ENCODE measurements around the gene GPR176. TPM values are rescaled to one million over a fixed set of nuclear protein-coding genes. Genes with fewer than 3 reads are reported as not detected.

The GPR176 gene
- total RNA-seq, 1 donor from 2014 or later = 32.1 TPM

GRCh38 chr15:39778021-39778420 lies 142.0 kb downstream of the GPR176 start:
- no peak for DNase-seq (ENCODE audit: low read depth)
- H3K4me3 ChIP-seq (ENCODE audit: low read depth, low read length) = no peak overlapping the region
- no peak for TF ChIP-seq CTCF (conservative IDR thresholded peaks at IDR 0.05; ENCODE audit: low read depth, low read length)

DNA sequence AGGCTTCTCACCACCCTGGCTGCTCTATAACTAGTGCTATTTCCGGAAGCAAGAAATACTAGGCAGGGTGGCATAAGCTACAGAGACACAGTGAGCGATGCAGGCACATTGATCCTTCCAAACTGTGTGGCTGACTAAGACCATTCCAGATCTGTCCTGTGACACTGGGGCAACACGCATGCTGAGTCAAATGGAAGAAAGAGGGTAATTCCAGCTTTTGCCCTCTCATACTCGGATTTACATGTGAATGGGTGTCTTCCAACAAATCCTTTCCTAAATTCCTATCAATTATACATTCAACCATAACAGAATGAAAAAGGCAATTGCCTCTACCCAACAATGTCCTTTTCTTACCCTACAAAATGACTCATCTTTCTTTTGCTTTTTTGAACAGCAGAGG lies 142.6 kb downstream of the GPR176 start:
- no peak for DNase-seq (ENCODE audit: low read depth)
- no peak for TF ChIP-seq CTCF (conservative IDR thresholded peaks at IDR 0.05; ENCODE audit: low read depth, low read length)
- H3K4me3 ChIP-seq (ENCODE audit: low read depth, low read length) = no peak overlapping the region

DNA sequence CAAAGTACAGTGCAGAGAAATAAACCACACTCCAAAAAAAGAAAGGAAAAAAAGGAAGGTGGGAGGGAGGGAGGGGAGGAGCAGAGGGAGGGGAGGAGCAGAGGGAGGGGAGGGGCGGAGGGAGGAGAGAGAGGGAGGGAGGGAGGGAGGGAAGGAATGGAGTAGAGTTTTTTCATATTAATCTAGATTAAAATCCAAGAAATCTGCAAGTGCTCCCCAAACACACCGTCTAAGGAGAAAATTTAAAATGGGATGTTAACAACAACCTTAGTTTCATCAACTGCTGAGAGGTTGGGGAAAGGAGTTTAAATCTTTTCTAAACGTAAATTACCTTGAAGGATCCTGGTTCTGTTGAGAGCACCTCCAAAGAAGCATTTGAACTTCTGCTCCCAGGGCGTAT lies 144.0 kb downstream of the GPR176 start:
- DNase-seq (ENCODE audit: low read depth) = no peak
- H3K4me3 ChIP-seq (ENCODE audit: low read depth, low read length) = no peak overlapping the region
- no peak for TF ChIP-seq CTCF (conservative IDR thresholded peaks at IDR 0.05; ENCODE audit: low read depth, low read length)

GRCh38 chr15:39774688-39775267 lies 145.3 kb downstream of the GPR176 start:
- DNase-seq (ENCODE audit: low read depth) = no peak
- TF ChIP-seq CTCF (conservative IDR thresholded peaks at IDR 0.05; ENCODE audit: low read depth, low read length) = no peak
- H3K4me3 ChIP-seq (ENCODE audit: low read depth, low read length) = no peak overlapping the region

DNA sequence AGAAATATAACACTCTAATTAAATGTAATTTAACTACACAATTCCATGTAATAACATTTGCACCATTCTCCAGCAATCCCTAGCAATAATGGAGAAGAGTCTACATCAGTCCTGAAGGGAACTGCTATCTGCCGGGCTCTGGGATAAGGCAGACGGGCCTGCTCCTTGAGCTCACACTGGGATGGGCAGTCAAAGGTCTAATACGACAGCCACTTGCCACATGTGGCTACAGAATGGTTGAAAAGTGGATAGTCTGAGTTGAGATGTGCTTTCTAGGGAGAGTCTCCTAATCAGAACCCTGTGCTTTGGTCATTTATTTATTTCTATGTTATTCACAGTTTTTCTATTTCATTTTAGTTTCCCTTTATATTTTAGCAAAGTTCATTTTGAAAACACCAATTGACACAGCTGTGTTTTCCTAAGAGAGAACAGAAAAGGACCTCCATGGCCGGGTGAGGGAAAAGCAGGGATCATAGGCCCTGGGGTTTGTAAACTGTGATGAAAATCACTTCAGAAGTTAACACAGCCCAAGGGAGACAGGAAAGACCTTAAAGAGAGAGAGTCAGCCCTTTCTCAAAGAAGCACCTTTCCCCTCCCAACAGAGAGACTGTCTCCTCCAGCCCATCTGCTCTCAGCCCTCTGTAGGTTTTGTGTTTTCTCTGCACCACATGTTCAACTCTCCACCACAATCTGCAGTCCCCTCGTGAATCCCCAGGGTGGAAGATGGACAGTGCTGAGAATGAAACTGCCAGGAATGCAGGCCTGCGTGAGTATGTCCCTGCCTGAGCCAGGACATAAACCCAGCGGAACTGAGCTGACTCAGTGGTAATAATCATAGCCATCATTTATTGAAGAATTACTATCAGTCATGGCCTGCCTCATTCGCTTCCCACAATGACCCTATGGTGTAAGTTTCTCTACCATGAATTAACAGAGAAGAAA lies 149.0 kb downstream of the GPR176 start:
- no peak for DNase-seq (ENCODE audit: low read depth)
- no peak for TF ChIP-seq CTCF (conservative IDR thresholded peaks at IDR 0.05; ENCODE audit: low read depth, low read length)
- no peak overlapping the region for H3K4me3 ChIP-seq (ENCODE audit: low read depth, low read length)

GRCh38 chr15:39767921-39768320 lies 152.1 kb downstream of the GPR176 start:
- DNase-seq (ENCODE audit: low read depth) = no peak
- no peak for TF ChIP-seq CTCF (conservative IDR thresholded peaks at IDR 0.05; ENCODE audit: low read depth, low read length)
- no peak overlapping the region for H3K4me3 ChIP-seq (ENCODE audit: low read depth, low read length)
